ENCODE results near the gene DVL2.

DNA sequence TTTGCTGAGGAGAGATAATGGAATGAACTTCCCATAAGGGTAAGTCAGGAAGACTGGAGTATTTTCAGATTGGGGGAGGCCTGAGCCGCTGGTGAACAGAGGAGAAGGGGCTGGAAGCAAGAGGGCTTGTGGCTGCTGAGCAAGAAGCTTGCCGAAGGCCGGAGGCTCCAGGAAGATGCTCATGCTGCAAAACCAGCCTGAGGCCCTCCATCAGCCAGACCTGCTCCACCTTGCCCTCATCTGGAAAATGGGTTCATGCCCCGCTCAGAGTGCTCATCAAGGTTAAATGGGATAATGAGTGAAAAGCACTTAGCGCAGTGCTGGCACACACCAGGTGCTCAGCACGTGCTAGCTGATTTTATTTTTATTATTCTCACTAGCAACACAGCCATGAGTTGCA lies 49.7 kb downstream of the DVL2 start:
- TF ChIP-seq, protein P1, sequence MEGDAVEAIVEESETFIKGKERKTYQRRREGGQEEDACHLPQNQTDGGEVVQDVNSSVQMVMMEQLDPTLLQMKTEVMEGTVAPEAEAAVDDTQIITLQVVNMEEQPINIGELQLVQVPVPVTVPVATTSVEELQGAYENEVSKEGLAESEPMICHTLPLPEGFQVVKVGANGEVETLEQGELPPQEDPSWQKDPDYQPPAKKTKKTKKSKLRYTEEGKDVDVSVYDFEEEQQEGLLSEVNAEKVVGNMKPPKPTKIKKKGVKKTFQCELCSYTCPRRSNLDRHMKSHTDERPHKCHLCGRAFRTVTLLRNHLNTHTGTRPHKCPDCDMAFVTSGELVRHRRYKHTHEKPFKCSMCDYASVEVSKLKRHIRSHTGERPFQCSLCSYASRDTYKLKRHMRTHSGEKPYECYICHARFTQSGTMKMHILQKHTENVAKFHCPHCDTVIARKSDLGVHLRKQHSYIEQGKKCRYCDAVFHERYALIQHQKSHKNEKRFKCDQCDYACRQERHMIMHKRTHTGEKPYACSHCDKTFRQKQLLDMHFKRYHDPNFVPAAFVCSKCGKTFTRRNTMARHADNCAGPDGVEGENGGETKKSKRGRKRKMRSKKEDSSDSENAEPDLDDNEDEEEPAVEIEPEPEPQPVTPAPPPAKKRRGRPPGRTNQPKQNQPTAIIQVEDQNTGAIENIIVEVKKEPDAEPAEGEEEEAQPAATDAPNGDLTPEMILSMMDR (conservative IDR thresholded peaks at IDR 0.05; ENCODE audit: low read depth, low read length): no peak
- no peak for TF ChIP-seq EZH2 (IDR thresholded peaks at IDR 0.05; ENCODE audit: borderline replicate concordance, low read depth, low read length, poor library complexity, severe bottlenecking)
